CD14-positive monocyte (primary cell): ENCODE measurements around the gene SLC17A4. TPM values are rescaled to one million over a fixed set of nuclear protein-coding genes. Genes with fewer than 3 reads are reported as not detected.

ENCODE experiments used
- DNase-seq, 3 donors: peaks; one replicate each; pipeline ENCODE4 v3.0.0-alpha.2; 2011 to 2022
- H2AFZ ChIP-seq: 2 replicates; pipeline ENCODE4 v1.6.0; 2012; ENCODE audit warnings: mild to moderate bottlenecking, low read depth, low read length, inconsistent platforms; ENCODE audit not compliant: insufficient read depth, poor library complexity, severe bottlenecking
- H3K27ac ChIP-seq, 2 donors: 1 replicate in 1 of 2; 2 replicates in 1 of 2; pipeline ENCODE4 v1.5.1; 2012 to 2013; ENCODE audit warnings: low read length in 2 of 2, control low read depth in 1 of 2, inconsistent platforms in 1 of 2, low read depth in 1 of 2, mild to moderate bottlenecking in 1 of 2
- H3K27me3 ChIP-seq, 2 donors: one replicate each; pipeline versions ENCODE4 v1.6.0 to v1.6.1; 2011 to 2013; ENCODE audit warnings: low read length in 2 of 2; ENCODE audit not compliant: control insufficient read depth in 2 of 2, insufficient read depth in 2 of 2
- H3K36me3 ChIP-seq, 2 donors: replicated peaks in 1 of 2; 1 replicate in 1 of 2; 2 replicates in 1 of 2; pipeline versions ENCODE4 v1.5.1 to v1.6.1; 2012 to 2013; ENCODE audit warnings: low read length in 2 of 2, control low read depth in 1 of 2, inconsistent platforms in 1 of 2, mild to moderate bottlenecking in 1 of 2; ENCODE audit not compliant: insufficient read depth in 2 of 2, control insufficient read depth in 1 of 2
- H3K4me1 ChIP-seq, 2 donors: 1 replicate in 1 of 2; 2 replicates in 1 of 2; pipeline versions ENCODE4 v1.5.1 to v1.6.1; 2012 to 2013; ENCODE audit warnings: low read length in 2 of 2, control low read depth in 1 of 2, inconsistent platforms in 1 of 2, mild to moderate bottlenecking in 1 of 2, moderate library complexity in 1 of 2; ENCODE audit not compliant: insufficient read depth in 2 of 2, control insufficient read depth in 1 of 2
- H3K4me2 ChIP-seq: replicated peaks from 2 replicates; pipeline ENCODE3; 2012; ENCODE audit warnings: low read length, moderate library complexity, mild to moderate bottlenecking; ENCODE audit not compliant: poor library complexity, severe bottlenecking; ENCODE audit errors: extremely low read depth
- H3K4me3 ChIP-seq, 3 experiments: fragments of 200-600 bp in 1 of 3; sonication (generic) in 1 of 3; replicated peaks in 1 of 3; 1 replicate in 2 of 3; 2 replicates in 1 of 3; pipeline ENCODE4 v1.5.1; 2011 to 2013; ENCODE audit warnings: low read length in 3 of 3, mild to moderate bottlenecking in 3 of 3, control low read depth in 2 of 3, low read depth in 2 of 3, inconsistent platforms in 1 of 3, moderate library complexity in 1 of 3
- H3K79me2 ChIP-seq: 2 replicates; pipeline ENCODE4 v1.6.0; 2012; ENCODE audit warnings: mild to moderate bottlenecking, control low read depth, inconsistent platforms, low read length, moderate library complexity; ENCODE audit not compliant: insufficient read depth
- H3K9ac ChIP-seq: 2 replicates; pipeline ENCODE4 v1.6.0; 2017; ENCODE audit warnings: low read length, mild to moderate bottlenecking; ENCODE audit not compliant: insufficient read depth, poor library complexity, severe bottlenecking
- H3K9me3 ChIP-seq, 2 donors: replicated peaks in 1 of 2; 1 replicate in 1 of 2; 2 replicates in 1 of 2; pipeline versions ENCODE4 v1.5.1 to v1.6.1; 2012 to 2013; ENCODE audit warnings: low read length in 2 of 2, control low read depth in 1 of 2; ENCODE audit not compliant: control insufficient read depth in 1 of 2, insufficient read depth in 1 of 2
- H4K20me1 ChIP-seq: 2 replicates; pipeline ENCODE4 v1.6.0; 2012; ENCODE audit warnings: mild to moderate bottlenecking, low read length, control low read depth, moderate library complexity; ENCODE audit not compliant: insufficient read depth
- H3K27ac Mint-ChIP-seq, 7 donors: one replicate each; pipeline ENCODE4 v1.8.0; 2020; ENCODE audit warnings: mild to moderate bottlenecking in 7 of 7, mixed read lengths in 7 of 7, moderate library complexity in 6 of 7, inconsistent platforms in 2 of 7
- H3K27me3 Mint-ChIP-seq, 3 donors: one replicate each; pipeline ENCODE4 v1.8.0; 2021 to 2022; ENCODE audit warnings: low read depth in 3 of 3, mild to moderate bottlenecking in 3 of 3, mixed read lengths in 3 of 3, moderate library complexity in 3 of 3, inconsistent platforms in 1 of 3
- H3K36me3 Mint-ChIP-seq, 2 donors: one replicate each; pipeline ENCODE4 v1.8.0; 2020; ENCODE audit warnings: mixed read lengths in 2 of 2, inconsistent platforms in 1 of 2, mild to moderate bottlenecking in 1 of 2
- H3K4me1 Mint-ChIP-seq: one replicate; pipeline ENCODE4 v1.8.0; 2020; ENCODE audit warnings: mild to moderate bottlenecking, mixed read lengths
- H3K4me3 Mint-ChIP-seq, 2 donors: one replicate each; pipeline ENCODE4 v1.8.0; 2020; ENCODE audit warnings: mild to moderate bottlenecking in 2 of 2, mixed read lengths in 2 of 2, moderate library complexity in 1 of 2
- H3K9me3 Mint-ChIP-seq, 7 donors: one replicate each; pipeline ENCODE4 v1.8.0; 2020 to 2022; ENCODE audit warnings: mixed read lengths in 7 of 7, mild to moderate bottlenecking in 6 of 7, moderate library complexity in 6 of 7, inconsistent platforms in 2 of 7
- WGBS: methylation state at CpG from one replicate; pipeline ENCODE4 v1.1.5; 2013; ENCODE audit warnings: missing lambda C conversion rate; ENCODE audit not compliant: insufficient coverage; 5-methylcytosine and 5-hydroxymethylcytosine counted together
- intact Hi-C, 2 donors: fragments of 100-400 bp; cut with micrococcal nuclease; formaldehyde crosslinking; loops; one replicate each; pipeline versions ENCODE4 v1.15.0 to v1.15.1; 2023
- polyA plus RNA-seq, 3 donors: library from polyadenylated mRNA; depleted of rRNA in 1 of 3; unstranded in 2 of 3; stranded (reverse) in 1 of 3; fragments of 300-500 nt in 2 of 3; fragments of >200 nt in 1 of 3; fragmentation: Illumina TruSeq in 2 of 3; gene quantifications; 1 replicate in 2 of 3; 2 replicates in 1 of 3; pipeline ENCODE4 v1.2.3, GENCODE V29; 2012 to 2021
- TF ChIP-seq, protein P1 (sequence below): fragments of 200-600 bp; IDR thresholded peaks from one replicate; pipeline ENCODE4 v1.8.0; 2022; ENCODE audit warnings: antibody characterized with exemption, mild to moderate bottlenecking

The SLC17A4 gene
- polyA plus RNA-seq, 3 donors: not detected

DNA sequence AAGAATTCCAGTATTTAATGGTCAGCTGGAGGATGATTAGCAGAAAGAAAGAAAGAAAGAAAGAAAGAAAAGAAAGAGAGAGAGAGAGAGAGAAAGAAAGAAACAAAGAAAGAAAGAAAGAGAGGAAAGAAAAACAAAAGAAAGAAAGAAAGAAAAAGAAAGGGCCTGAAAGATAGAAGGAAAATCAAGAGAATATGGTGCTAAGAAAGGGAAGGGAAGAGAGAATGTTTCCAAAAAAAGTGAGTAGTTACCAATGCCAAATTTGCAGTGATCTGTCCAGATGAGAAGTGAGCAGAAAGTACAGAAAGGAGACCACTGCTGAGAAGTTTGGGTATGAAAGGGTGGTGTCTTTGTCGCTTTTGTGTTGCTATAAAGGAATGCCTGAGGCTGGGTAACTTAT, 26.6 kb downstream of the SLC17A4 start:
- Histone ChIP-seq H2AFZ (no peak overlapping the region), H3K9ac (no peak overlapping the region), H3K27ac (no peak overlapping the region), H3K4me3 (no peak overlapping the region), H3K27me3 (no peaks in the 10 kb centered on the region), H4K20me1 (no peaks in the 10 kb centered on the region), H3K79me2 (no peaks in the 10 kb centered on the region), H3K4me2 (no peak overlapping the region), H3K9me3 (no peaks in the 10 kb centered on the region), H3K36me3 (no peaks in the 10 kb centered on the region), H3K4me1 (no peaks in the 10 kb centered on the region)
- peaks cover 0 to 3% (median 0%) of the 10 kb centered on the region in 7 donors for H3K9me3 Mint-ChIP-seq
- H3K27me3 Mint-ChIP-seq: peaks cover 0 to 1% (median 0%) of the 10 kb centered on the region in 3 donors
- no peak for DNase-seq
- H3K27ac Mint-ChIP-seq: no peak overlapping the region
- intact Hi-C loops: no loop called here
- TF ChIP-seq, protein P1, sequence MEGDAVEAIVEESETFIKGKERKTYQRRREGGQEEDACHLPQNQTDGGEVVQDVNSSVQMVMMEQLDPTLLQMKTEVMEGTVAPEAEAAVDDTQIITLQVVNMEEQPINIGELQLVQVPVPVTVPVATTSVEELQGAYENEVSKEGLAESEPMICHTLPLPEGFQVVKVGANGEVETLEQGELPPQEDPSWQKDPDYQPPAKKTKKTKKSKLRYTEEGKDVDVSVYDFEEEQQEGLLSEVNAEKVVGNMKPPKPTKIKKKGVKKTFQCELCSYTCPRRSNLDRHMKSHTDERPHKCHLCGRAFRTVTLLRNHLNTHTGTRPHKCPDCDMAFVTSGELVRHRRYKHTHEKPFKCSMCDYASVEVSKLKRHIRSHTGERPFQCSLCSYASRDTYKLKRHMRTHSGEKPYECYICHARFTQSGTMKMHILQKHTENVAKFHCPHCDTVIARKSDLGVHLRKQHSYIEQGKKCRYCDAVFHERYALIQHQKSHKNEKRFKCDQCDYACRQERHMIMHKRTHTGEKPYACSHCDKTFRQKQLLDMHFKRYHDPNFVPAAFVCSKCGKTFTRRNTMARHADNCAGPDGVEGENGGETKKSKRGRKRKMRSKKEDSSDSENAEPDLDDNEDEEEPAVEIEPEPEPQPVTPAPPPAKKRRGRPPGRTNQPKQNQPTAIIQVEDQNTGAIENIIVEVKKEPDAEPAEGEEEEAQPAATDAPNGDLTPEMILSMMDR: no peak
- H3K4me1 Mint-ChIP-seq: no peaks in the 10 kb centered on the region
- no peaks in the 10 kb centered on the region for H3K36me3 Mint-ChIP-seq
- 88% methylated on average over 1 of the region's 1 CpG for WGBS
- no peak overlapping the region for H3K4me3 Mint-ChIP-seq

DNA sequence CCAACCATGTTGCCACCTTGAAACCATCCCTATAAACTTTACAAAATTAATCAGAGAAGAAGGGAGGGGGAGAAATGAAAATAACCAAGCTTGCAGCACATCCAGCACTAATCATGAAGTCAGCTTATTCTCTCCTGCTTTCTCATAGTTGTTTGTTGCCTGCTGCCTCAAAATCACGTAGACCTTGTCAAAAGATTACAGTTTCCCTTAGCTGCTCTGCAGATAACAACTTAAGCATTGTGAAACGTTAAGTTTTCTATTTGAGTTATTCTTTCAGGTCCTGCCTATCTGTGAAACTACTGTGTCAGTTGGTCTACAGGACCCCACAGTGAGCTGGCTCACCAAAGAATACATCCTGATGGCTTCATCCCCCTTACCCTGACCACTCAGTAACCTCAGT, 32.9 kb downstream of the SLC17A4 start:
- peaks cover 0 to 2% (median 0%) of the 10 kb centered on the region in 7 donors for H3K9me3 Mint-ChIP-seq
- Histone ChIP-seq H4K20me1 (no peaks in the 10 kb centered on the region), H3K4me2 (no peak overlapping the region), H3K9me3 (no peaks in the 10 kb centered on the region), H3K27ac (no peak overlapping the region), H3K4me1 (no peaks in the 10 kb centered on the region), H3K36me3 (no peaks in the 10 kb centered on the region), H3K27me3 (no peaks in the 10 kb centered on the region), H3K79me2 (no peaks in the 10 kb centered on the region), H2AFZ (no peak overlapping the region), H3K4me3 (no peak overlapping the region), H3K9ac (no peak overlapping the region)
- 82% methylated on average over 2 of the region's 2 CpGs for WGBS
- intact Hi-C loops: no loop called here
- no peaks in the 10 kb centered on the region for H3K36me3 Mint-ChIP-seq
- TF ChIP-seq, protein P1: no peak
- H3K27ac Mint-ChIP-seq: no peak overlapping the region
- no peaks in the 10 kb centered on the region for H3K4me1 Mint-ChIP-seq
- no peak for DNase-seq
- no peaks in the 10 kb centered on the region for H3K27me3 Mint-ChIP-seq
- no peak overlapping the region for H3K4me3 Mint-ChIP-seq
